HG03520 (cell line): Measurements from ENCODE around the gene PLAGL1.

Experiments used
- ATAC-seq: cut with Tn5 transposase; IDR thresholded peaks from one replicate; pipeline ENCODE4 v1.9.1; 2021; ENCODE audit warnings: mild to moderate bottlenecking, moderate library complexity; ENCODE audit not compliant: unreplicated experiment

Gene PLAGL1

DNA sequence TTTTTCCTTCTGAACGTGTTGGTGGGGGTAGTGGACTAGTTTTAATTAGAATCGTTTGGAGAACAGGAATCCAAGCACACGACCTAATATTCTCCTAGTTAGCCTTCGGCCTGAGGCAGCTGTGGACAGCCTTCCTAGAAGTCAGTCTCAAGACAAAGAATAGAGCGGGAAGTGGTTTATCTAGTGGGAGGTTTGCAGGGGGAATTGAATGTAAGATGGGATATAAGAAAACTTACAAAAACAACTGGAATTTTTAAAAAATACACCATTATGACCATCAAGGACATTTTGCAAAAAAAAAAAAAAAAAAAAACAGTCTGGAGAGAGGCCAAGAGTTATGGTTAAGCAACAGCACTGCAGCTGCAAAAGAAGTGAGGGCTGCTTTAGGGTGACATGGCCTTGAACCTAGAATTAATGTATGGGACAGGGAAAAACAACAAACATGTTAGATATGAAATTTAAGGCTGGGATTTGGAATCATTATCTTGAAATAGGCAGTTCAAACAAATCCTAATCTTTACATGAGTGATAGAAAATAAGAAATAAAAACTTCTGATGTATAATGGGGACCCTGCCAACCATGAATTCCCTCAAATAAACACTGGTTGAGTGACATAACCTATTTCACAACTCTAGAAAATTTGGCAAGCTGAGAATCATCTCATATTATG, 40.2 kb downstream of the PLAGL1 start:
- no peak for ATAC-seq

DNA sequence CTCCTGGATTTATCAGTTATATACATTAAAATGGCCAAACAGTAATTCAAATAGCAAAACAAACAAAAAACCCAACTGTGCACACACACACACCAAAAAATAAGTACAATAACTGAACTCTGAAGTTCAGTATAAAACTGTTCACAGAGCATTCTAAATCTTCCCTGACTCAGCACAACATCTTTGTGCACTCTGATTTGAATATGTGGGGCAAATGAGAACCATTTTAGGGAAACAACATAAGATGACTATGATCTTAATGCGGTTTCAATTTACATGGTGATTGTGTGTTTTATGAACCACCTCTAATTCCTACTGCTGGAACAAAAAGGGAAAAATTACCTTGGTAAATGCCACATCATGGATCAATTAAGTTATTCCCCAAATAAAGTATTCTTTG, 41.7 kb downstream of the PLAGL1 start:
- no peak for ATAC-seq

DNA sequence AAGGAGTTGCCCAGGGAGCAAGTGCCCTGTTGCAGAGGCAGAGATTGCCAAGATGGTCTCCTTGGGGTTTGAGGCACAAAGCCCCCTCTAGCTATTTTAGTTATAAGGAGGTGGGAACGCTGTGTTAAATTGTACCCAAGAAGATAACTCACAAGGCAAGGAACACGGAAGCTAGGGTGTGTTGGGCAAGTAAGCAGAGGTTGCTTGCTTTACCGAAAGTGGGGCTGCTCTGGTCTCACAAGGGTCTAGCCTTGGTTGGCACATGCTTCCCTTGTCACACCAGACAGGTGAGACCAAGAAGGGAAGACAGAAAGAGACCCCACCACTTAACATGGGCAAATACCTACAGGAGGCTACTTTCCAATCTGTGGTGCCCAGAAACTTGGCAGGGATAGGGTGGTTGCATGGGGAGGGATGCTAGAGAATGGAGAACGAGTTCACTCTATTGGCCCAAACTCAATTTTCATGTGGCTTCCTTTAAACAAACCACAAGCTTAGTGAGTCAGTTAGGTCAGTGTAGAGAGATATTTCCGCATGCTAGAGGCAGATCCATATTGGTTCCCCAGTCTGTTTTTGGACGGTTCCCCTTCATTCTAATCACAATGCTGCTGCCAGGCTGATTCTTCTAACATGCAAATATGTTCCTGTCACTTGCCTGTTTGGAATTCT, 42.4 kb downstream of the PLAGL1 start:
- ATAC-seq: no peak

DNA sequence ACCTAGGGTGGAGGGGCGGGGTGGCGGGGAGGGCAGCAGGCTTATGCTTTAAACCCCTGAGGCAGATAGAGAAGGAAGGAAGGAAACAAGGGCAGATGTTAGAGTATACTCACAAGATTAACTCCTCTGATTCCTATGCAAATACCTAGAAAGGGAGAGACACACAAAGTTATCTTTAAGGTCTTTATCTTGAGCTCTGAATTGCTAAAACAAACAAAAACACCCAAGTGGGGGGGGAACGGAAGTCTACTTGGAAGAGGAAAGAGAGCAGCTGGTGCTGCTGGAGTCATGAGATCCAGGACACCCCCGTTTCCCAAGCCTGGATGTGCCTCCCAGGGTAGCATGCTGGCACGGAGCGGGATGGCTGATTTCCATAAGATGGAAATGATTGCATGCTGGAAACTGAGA, 43.4 kb downstream of the PLAGL1 start:
- ATAC-seq: no peak

DNA sequence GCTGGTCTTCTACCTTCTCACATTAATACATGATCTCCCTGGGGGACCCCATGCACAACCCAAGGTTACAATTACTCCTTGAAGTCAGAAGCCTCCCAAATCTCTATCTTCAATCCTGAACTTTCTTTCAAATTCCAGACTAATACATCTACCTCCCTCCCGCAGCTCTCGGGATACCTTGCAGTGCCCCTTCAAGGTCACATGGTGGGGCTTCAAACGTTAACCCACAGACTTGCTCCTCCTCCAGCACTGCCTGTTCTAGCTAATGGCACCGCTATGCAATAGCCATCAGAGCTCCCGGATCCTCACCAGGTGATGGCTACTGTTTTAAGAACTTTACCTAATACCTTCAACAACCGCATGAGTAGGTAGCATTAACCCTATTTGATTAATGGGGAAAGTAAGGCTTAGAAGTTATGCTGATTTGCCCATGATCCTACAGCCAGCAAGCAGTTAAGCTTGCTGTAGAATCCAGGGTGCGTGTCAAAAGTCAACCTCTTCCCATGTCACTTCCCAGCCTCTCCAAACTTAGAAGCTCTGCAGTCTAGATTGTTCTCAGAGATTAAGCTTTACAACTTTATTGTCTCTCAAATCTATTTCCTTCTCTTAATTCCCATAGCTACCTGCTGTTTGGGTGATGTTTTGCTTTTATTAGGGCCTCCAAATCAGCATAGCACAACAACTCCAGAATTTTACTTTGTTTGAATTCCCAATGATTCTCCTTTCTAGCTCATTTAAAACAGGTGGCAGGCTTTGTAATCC, 44.7 kb downstream of the PLAGL1 start:
- no peak for ATAC-seq

DNA sequence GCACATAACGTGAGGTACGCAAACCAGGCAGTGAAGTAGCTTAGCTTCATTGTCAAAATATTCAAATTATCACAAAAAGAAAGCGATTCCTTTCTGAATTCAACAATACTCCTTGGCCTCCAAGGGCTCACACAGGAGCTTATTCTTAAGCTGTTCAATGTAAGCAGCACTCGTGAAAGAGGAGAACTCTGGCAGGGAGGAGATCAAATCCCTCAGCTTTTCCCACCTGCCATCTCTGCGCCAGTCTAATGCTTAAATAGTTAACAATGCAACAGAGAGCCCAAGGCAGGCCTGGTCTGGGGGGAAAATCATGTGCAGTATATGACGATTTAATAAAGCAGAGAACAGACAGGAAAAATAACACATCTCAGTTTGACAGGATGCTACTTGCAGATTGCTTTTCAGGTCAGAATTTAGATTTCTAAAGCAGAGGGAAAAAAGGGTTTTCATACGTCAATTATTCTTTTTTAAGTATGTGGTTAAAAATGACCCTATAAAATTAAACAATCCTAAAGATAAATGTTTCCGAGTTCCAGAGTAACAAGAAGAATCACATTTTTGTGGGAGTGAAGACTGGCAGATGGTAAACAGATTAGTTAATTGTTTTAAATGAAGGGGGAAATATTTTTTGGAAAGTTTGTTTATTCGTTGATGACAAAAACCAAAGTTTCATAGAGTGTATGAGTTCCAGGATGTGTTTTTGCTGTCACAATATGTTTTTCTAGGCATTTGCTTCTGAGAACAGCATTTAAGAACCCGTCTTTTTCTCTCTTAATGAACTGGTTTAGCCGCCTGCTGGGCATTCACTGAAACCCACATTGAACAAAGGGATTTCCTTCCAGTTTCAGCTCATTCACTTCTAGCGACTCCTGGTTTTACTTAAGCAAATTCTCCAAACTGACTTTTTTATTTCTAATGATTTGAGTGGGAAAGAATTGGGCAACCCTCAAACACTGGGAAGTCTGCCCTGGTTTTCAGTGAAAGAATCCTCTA, 45.9 kb downstream of the PLAGL1 start:
- ATAC-seq: no peak

DNA sequence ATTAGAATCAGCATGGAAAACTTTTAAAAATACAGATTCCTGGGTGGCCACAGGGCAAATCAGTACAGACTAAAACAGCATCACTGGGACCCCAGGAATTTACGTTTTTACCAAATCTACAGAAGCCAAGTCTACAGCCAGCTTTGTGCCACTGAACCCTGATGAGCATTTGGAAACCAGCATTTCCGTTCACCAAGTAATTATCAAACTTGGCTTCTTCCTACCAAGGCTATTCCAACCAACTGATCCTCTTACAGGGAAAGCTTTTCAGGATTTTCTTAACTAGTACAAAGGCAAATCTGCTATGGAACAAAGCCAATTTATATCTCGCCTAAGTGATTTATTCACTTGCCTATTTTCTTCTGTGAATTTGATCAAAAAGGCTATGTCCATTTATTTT, 47.0 kb downstream of the PLAGL1 start:
- ATAC-seq: no peak

DNA sequence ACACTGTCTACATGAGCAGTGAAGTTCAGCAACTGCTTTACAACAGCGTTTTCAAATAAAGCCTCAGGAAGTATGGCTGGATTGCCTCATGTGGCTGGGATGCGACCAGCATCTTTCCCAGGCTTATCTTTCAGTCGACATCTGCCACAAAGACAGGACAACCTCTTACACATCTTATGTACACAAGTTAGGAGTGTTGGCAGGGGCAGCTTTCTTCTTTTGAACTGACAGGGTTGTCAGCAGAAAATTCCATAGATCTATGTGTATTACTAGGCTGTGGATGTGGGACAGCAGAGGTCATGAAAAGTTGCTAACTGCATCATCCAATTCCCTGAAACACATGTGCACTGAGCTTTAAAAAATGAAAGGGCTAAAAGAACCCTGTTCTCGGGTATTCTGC, 48.1 kb downstream of the PLAGL1 start:
- ATAC-seq: no peak

DNA sequence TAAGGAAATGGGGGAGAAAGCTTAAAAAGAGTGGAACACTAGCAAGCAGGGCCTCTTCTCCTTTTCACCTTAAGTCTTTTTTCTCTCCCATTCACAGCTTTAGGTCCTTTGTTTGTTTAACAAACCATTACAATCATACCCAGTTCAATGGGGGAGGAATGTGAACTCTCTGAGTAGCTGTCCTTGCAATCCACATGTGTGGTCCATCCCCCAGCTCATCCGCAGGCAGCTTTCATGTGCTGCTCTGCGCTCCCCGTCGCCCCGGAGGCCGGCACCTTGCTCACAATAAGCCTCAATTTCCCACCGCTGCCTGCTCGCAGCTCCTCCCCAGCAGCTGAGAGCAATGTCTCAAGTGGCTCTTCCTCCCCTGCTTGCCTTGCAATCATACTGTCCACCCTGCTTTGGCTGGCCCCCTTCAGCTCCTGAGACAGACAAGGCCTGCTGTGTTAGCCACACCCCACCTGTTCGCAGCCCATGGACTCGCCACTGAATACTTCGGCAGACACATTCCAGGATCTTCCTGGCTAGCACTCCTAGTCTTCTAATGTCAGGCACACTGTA, 49.1 kb downstream of the PLAGL1 start:
- no peak for ATAC-seq

DNA sequence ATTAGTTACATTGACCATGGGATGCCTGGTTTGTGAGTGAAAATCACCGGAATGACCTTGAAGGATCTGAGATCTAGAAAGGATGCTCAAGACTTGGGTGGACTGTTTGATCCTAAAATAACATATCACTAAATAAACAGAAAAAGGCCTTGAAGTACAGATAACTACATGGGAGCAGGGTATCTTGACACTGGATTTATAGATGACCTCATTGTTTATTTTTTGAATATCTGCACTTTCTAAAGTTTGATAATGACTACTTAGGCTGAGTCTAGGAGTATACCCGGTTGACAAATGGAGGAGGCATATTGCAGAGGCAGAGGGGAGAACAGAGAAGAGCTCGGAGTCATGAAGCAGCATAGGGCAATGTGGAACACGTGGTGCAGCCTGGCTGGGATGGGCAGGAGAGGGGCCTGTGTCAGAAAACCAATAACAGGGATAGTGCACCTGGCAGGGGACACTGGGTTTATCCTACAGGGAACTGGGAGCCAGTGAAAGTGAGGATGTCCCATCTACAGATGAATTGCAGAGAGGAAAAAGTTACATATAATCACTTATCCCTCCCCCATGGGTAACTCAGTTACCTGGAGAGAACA, 50.3 kb downstream of the PLAGL1 start:
- ATAC-seq: no peak

DNA sequence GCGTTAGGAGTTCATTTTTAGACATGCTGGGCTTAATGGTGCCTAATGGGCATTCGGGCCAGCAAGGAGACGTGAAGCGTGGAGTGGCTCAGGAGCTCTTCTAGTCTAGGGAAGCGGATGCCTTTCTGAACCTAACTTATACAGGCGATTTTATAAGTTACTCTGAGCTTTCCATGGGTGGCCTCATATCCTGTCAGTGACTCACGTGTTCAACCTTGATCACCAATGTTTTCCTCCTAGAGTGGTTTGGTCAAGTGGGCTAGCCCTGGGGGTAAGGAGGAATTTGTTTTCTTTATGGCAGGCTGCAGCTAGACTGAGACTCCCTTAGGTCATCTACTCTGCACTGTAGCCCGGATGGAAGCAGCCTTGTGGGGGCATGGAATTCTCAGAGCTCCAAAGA, 52.1 kb downstream of the PLAGL1 start:
- no peak for ATAC-seq

DNA sequence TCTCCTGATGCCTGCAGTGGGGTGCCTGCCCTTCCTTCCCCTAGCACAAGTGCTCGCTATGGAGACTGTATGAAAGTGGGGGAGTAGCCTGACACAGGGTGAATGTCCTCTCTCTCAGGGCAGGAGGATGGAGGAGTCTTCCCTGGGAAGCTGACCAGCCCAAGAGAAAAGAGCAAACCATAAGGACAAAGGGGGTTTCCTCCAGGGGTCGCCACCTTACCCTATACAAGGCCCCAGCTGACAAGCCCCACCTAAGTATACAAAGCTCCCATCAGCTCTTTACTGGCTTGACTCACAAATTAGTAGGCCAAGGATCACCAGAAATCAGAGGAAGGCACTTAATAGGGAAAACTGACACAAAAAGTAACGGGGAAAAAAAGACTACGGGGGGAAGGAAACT, 54.1 kb downstream of the PLAGL1 start:
- ATAC-seq: no peak

DNA sequence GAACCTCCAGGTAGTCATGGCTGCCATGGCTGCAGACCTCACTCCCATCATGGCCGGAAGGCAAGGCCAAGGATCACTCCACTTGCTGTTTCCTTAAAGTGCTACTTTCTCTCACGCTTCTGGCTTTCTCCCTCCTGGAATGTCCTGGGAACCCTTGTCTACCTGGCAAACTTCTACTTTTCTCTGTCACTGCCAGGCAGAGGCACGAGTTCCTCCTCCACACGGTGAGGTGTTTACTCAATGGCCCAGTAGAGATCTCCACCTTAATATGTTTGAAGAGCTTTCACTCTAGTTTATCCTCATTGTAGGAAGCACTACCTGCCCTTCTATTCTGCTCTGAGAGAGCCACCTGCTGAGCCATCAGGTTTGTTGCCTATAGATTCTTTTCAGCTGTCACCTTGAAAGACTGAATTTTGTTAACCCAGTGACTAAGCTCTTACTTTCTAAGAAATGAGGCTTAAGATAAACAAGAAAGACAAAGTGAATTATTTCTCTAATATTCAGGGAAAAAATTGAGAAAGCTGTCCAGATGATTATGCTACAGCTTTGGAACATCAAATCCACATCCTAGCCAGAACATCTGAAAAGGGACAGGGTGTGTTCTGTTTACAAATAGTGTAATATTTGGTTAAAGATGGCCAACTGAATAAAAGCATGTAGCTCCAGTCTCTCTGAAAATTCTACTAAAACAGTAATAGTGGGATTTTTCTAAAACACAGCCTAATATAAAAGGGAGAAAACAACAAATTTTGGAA, 54.9 kb downstream of the PLAGL1 start:
- ATAC-seq: no peak

DNA sequence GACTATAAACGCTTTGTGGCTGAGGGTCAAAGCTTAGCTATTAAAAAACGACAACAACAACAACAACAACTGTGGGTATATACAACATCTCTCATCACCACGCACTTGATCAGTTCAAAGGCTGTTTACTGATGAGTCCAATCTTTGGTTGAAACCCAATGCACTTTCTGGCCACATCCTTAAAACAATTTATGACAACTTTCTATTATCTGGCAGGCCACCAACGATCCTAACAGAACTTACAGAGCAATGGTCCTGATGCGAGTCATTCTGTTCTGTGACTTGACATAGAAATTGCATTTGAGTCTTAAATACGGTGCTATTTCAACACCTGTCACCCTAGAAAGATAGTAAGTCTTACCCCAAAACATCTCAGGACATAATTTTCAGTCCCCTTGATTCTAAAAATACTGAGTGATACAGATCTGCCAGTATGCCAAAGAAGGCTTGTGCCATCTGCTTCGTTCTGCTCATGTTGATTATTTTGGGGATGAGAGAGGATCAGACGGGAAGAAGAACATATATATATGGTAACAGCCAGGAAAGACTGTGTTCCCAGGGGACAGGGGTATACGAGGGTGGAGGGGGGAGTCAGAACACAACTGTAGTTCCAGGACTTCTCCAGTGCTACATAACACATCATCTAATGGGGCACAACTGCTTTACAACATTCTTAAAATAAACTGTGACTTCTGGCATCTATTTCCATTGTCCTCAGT, 55.8 kb downstream of the PLAGL1 start:
- no peak for ATAC-seq

DNA sequence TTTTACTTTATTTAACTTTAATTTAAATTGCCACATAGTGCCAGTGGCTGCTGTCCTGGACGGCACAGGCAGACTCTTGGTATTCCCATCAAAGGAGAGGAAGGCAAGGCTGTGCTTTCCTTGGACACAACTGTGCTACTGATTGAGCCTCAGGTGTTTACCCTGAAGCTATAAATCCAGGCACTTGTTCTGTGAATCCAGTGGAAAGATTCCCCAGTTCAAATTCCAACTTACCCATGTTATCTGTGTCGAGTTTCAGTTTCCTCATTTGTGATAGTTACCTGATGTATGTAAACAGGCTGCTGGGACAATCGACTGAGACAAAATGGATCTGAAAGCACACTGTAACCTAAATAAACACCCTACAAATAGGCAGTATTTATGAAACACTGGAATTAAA, 57.2 kb downstream of the PLAGL1 start:
- ATAC-seq: no peak

DNA sequence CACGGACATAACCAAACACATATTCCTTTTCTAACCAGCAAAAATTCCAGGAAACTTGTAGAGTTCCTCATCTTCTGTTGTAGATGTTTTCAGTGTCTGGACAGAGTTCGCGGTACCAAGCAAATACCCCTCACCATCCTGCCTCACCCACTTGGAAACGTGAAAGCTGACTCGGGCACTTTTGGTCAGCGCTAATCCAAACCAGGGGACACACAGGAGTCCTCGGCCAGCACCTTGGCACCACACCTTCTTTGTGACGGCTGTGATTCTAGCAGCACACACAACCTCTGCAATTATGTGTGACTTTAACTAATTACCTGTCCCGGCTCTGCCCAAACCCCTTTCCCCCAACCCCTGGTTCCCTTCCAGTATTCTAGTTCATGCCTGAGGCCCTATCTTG, 58.1 kb downstream of the PLAGL1 start:
- no peak for ATAC-seq

DNA sequence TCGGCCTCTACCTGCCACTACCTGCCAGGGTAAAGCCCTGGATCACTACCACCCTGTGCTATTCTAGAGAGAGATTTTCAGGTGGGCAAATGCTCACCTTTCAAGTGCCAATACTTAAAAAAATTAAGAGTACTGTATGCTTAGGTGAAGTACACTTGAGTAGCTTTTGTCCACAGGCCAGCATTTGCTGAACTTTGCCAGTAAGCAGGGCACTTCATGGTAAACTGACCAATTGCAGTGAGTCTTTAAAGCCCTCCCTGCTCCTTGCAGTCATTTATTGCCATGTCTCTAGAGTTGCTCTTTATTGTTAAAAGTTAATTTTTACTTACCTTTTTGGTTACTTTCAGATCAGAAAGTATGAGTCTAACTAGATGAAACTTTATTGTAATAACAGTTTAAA, 58.5 kb downstream of the PLAGL1 start:
- ATAC-seq: no peak

DNA sequence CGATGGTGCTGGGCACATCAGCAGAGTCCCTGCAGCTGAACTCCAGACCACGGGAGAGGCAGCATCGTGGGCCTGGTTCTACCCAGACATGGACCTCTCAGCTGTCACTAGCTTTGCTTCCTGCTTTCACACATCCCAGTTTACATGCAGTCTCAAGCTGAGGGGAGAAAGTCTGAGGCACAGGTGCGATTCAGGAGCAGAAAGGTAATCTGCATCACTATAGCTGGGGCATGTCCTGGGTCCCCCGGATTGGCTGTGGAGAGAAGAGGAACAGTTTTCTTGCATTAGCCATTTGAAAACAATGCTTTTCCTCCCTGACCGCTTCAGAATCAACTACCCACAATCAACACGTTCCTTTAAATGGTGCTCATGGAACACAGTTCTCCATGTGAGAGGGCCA, 59.9 kb downstream of the PLAGL1 start:
- ATAC-seq: no peak
